Stimulated activated CD8-positive, alpha-beta memory T cell treated with anti-CD3 and anti-CD28 coated beads, Interleukin-12 subunit alpha, Interleukin-12 subunit beta, amount 100 ng/mL, for 1 hour (primary cell): ENCODE measurements around the gene KRTAP12-3.

Source experiments
- DNase-seq: peaks from one replicate; pipeline ENCODE4 v3.0.0-alpha.2; 2020; ENCODE audit warnings: low read depth

Gene KRTAP12-3

GRCh38 chr21:44702973-44703730 is 45.4 kb downstream of the KRTAP12-3 start:
- no peak for DNase-seq

GRCh38 chr21:44703731-44704635 is 46.3 kb downstream of the KRTAP12-3 start:
- no peak for DNase-seq

- DNase-seq = no peak
Measured at GRCh38 chr21:44704636-44705001, 46.9 kb downstream of the KRTAP12-3 start.

GRCh38 chr21:44706026-44706705 is 48.4 kb downstream of the KRTAP12-3 start:
- no peak for DNase-seq

GRCh38 chr21:44706706-44707581 is 49.2 kb downstream of the KRTAP12-3 start:
- DNase-seq = no peak
